GM23248 (cell line): Measurements from ENCODE around the gene TLL1.

Experiments used
- EZH2 ChIP-seq: fragments of 200-600 bp; sonication (generic); IDR thresholded peaks from 2 replicates; pipeline ENCODE4 v1.6.1; 2018; ENCODE audit warnings: antibody characterized with exemption, mild to moderate bottlenecking; ENCODE audit not compliant: insufficient read depth, poor library complexity, severe bottlenecking
- EZH2phosphoT487 ChIP-seq: fragments of 200-600 bp; sonication (generic); IDR thresholded peaks from 2 replicates; pipeline ENCODE4 v1.6.1; 2018; ENCODE audit warnings: antibody characterized with exemption, moderate library complexity, mild to moderate bottlenecking, low read depth; ENCODE audit not compliant: insufficient read depth

- TF ChIP-seq EZH2phosphoT487 (no peak), EZH2 (no peak)
Observed at GRCh38 chr4:166043801-166044200, 170.8 kb downstream of the TLL1 start.
